Neural progenitor cell (in vitro differentiated cells): ENCODE data around the gene CHST12.

Source experiments
- EZH2phosphoT487 ChIP-seq: fragments of 200-600 bp; sonication (generic); IDR thresholded peaks from 2 replicates; pipeline ENCODE4 v1.6.1; 2017; ENCODE audit warnings: antibody characterized with exemption
- TF ChIP-seq, protein P1 (sequence below): fragments of 200-600 bp; sonication (generic); IDR thresholded peaks from 2 replicates; pipeline ENCODE4 v1.5.1; 2017; ENCODE audit warnings: antibody characterized with exemption, mild to moderate bottlenecking

GRCh38 chr7:2445898-2446555 lies 42.6 kb downstream of the CHST12 start:
- TF ChIP-seq, protein P1, sequence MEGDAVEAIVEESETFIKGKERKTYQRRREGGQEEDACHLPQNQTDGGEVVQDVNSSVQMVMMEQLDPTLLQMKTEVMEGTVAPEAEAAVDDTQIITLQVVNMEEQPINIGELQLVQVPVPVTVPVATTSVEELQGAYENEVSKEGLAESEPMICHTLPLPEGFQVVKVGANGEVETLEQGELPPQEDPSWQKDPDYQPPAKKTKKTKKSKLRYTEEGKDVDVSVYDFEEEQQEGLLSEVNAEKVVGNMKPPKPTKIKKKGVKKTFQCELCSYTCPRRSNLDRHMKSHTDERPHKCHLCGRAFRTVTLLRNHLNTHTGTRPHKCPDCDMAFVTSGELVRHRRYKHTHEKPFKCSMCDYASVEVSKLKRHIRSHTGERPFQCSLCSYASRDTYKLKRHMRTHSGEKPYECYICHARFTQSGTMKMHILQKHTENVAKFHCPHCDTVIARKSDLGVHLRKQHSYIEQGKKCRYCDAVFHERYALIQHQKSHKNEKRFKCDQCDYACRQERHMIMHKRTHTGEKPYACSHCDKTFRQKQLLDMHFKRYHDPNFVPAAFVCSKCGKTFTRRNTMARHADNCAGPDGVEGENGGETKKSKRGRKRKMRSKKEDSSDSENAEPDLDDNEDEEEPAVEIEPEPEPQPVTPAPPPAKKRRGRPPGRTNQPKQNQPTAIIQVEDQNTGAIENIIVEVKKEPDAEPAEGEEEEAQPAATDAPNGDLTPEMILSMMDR = no peak
- no peak for TF ChIP-seq EZH2phosphoT487
